Neural cell (in vitro differentiated cells): ENCODE data around the gene SNCAIP. TPM values are rescaled to one million over a fixed set of nuclear protein-coding genes. Genes with fewer than 3 reads are reported as not detected.

Source experiments
- H2AFZ ChIP-seq: fragments of 200-600, 300-800 bp; sonication (generic), shearing (Covaris generic); 2 replicates; pipeline ENCODE4 v1.6.0; 2014; ENCODE audit warnings: low read depth, mild to moderate bottlenecking, antibody characterized with exemption, low read length, moderate library complexity
- H3F3A ChIP-seq: fragments of 200-600 bp; shearing (Covaris generic); 2 replicates; pipeline ENCODE4 v1.6.1; 2016; ENCODE audit warnings: mild to moderate bottlenecking, moderate library complexity, mixed read lengths, antibody characterized with exemption, low read length; ENCODE audit not compliant: insufficient read depth, poor library complexity, severe bottlenecking
- H3K27ac ChIP-seq: fragments of 200-600, 300-800 bp; sonication (generic), shearing (Covaris generic); 2 replicates; pipeline ENCODE4 v1.5.1; 2014; ENCODE audit warnings: mild to moderate bottlenecking, low read length, moderate library complexity
- H3K27me3 ChIP-seq: fragments of 300-800, 200-600 bp; sonication (generic), shearing (Covaris generic); 2 replicates; pipeline ENCODE4 v1.6.0; 2014; ENCODE audit warnings: mild to moderate bottlenecking, low read depth, low read length, moderate library complexity; ENCODE audit not compliant: insufficient read depth
- H3K36me3 ChIP-seq: fragments of 300-800, 200-600 bp; sonication (generic), shearing (Covaris generic); 2 replicates; pipeline ENCODE4 v1.5.1; 2014; ENCODE audit warnings: mild to moderate bottlenecking, antibody characterized with exemption, low read length, moderate library complexity; ENCODE audit not compliant: insufficient read depth
- H3K4me2 ChIP-seq: fragments of 300-800, 200-600 bp; sonication (generic), shearing (Covaris generic); 2 replicates; pipeline ENCODE4 v1.6.0; 2014; ENCODE audit warnings: mild to moderate bottlenecking, low read length
- H3K4me3 ChIP-seq: fragments of 300-800, 200-600 bp; sonication (generic), shearing (Covaris generic); 2 replicates; pipeline ENCODE4 v1.5.1; 2014; ENCODE audit warnings: mild to moderate bottlenecking, low read length, moderate library complexity
- H3K79me2 ChIP-seq: fragments of 200-600 bp; shearing (Covaris generic); replicated peaks from 2 replicates; pipeline ENCODE4 v1.6.0; 2014; ENCODE audit warnings: mild to moderate bottlenecking, low read length, moderate library complexity; ENCODE audit not compliant: insufficient read depth
- H3K9ac ChIP-seq: fragments of 300-800, 200-600 bp; sonication (generic), shearing (Covaris generic); 2 replicates; pipeline ENCODE4 v1.6.1; 2016; ENCODE audit warnings: mild to moderate bottlenecking, low read length, mixed read lengths
- H3K9me2 ChIP-seq: fragments of 200-600 bp; shearing (Covaris generic); 2 replicates; pipeline ENCODE4 v1.6.1; 2016; ENCODE audit warnings: mild to moderate bottlenecking, low read length, mixed read lengths; ENCODE audit not compliant: insufficient read depth
- H3K9me3 ChIP-seq: fragments of 200-600, 300-800 bp; sonication (generic), shearing (Covaris generic); 2 replicates; pipeline ENCODE4 v1.6.1; 2016; ENCODE audit warnings: mild to moderate bottlenecking, mixed run types, low read length, moderate library complexity, mixed read lengths
- H4K20me1 ChIP-seq: fragments of 200-600 bp; shearing (Covaris generic); 2 replicates; pipeline ENCODE4 v1.6.1; 2016; ENCODE audit warnings: mild to moderate bottlenecking, mixed run types; ENCODE audit not compliant: insufficient read depth
- EP300 ChIP-seq: fragments of 450-650 bp; conservative IDR thresholded peaks from 2 replicates; pipeline ENCODE4 v1.6.1; 2014; ENCODE audit warnings: antibody characterized with exemption, mild to moderate bottlenecking, moderate library complexity; ENCODE audit not compliant: poor library complexity, severe bottlenecking
- EZH2 ChIP-seq: fragments of 200-600, 300-800 bp; shearing (Covaris generic), sonication (generic); IDR thresholded peaks from 2 replicates; pipeline ENCODE4 v1.6.1; 2014; ENCODE audit warnings: antibody characterized with exemption, low read length, borderline replicate concordance, mild to moderate bottlenecking; ENCODE audit not compliant: insufficient read depth, poor library complexity, severe bottlenecking
- MXI1 ChIP-seq: fragments of 450-650 bp; conservative IDR thresholded peaks from 2 replicates; pipeline ENCODE4 v1.6.1; 2014; ENCODE audit warnings: antibody characterized with exemption, mild to moderate bottlenecking; ENCODE audit not compliant: poor library complexity, severe bottlenecking
- POLR2AphosphoS5 ChIP-seq: IDR thresholded peaks from 2 replicates; pipeline ENCODE4 v1.6.1; 2012
- RAD21 ChIP-seq: fragments of 450-650 bp; conservative IDR thresholded peaks from 2 replicates; pipeline ENCODE4 v1.6.1; 2014; ENCODE audit warnings: antibody characterized with exemption, mild to moderate bottlenecking, moderate library complexity
- SMC3 ChIP-seq: fragments of 450-650 bp; conservative IDR thresholded peaks from 2 replicates; pipeline ENCODE4 v1.6.1; 2014; ENCODE audit warnings: antibody characterized with exemption, mild to moderate bottlenecking, moderate library complexity; ENCODE audit not compliant: poor library complexity
- TAF1 ChIP-seq: IDR thresholded peaks from 2 replicates; pipeline ENCODE4 v1.6.1; 2012; ENCODE audit warnings: low read depth
- polyA plus RNA-seq: library from polyadenylated mRNA; depleted of rRNA; stranded (reverse); fragments of >200 nt; gene quantifications from 2 replicates; pipeline ENCODE4 v1.2.3, GENCODE V29; 2014
- TF ChIP-seq, protein P1 (sequence below): IDR thresholded peaks from 2 replicates; pipeline ENCODE4 v1.6.1; 2012; ENCODE audit warnings: borderline replicate concordance
- TF ChIP-seq, protein P2 (sequence below): fragments of 450-650 bp; IDR thresholded peaks from 2 replicates; pipeline ENCODE4 v1.5.1; 2014; ENCODE audit warnings: antibody characterized with exemption, mild to moderate bottlenecking, moderate library complexity; ENCODE audit not compliant: poor library complexity, severe bottlenecking

The SNCAIP gene
- polyA plus RNA-seq, 1 donor from 2014 or later = 25.6 TPM

DNA sequence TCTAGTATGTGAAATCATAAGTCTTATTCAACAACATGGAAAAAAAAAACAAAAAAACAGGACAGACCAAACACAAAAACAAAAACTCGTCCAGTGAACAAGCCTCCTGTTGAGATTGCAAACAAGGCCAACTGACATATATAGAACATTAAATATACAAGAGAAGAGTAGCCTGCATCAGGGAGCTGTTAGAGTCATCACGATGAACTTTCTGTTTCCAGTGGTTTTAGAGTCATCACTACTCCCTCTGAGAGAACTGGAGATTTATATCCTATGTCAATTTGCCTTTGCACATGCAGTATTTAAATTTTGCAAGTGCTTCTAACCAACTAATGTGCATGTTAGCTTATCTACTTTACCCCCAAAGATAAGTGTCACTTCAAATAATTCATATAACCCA is 9.9 kb downstream of the SNCAIP start:
- no peak for TF ChIP-seq POLR2AphosphoS5
- no peak overlapping the region for H3K4me3 ChIP-seq
- no peak overlapping the region for H3K9ac ChIP-seq
- H3K27ac ChIP-seq = no peak overlapping the region
- no peaks in the 10 kb centered on the region for H3K27me3 ChIP-seq
- peaks cover under 1% of the 10 kb centered on the region for H3K79me2 ChIP-seq
- no peaks in the 10 kb centered on the region for H3F3A ChIP-seq
- H3K9me3 ChIP-seq = no peaks in the 10 kb centered on the region
- H2AFZ ChIP-seq = no peak overlapping the region
- peaks cover 5% of the 10 kb centered on the region for H3K36me3 ChIP-seq
- no peaks in the 10 kb centered on the region for H3K9me2 ChIP-seq
- no peaks in the 10 kb centered on the region for H4K20me1 ChIP-seq
- H3K4me2 ChIP-seq = no peak overlapping the region

DNA sequence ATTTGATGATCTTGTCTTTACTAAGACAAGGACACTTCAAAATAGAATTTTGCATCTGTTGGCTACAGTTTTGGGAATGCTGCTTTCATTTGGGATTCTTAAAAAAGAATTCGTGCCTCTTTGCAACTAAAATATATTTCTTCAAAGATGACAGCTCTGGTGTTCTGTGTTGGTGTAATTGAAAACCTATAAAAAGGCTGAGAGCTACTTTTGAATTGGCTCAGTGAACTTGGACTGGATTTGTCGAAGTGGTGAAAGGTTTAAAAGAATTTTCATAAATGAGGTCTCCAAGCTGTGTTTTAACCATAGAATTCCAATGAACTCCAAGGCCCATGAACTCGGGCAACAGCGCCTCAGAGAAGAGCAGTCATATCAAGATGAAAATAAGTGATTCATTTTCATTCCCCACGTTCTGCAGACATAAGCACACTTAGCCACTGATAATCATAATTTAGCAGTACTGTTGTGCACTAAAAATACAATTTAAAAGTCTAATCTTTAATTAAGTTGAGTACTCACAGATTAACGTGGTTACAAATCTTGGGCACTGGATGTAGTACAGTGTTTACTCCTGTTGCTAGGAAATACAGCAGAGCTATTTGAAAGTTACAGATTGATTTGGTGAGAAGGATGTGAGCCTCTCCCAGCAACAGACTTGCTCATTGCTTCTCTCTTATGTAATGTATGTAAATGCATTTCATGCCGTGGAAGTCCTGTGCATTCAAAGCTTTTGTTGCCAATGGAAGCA is 10.9 kb downstream of the SNCAIP start:
- H3K4me2 ChIP-seq = no peak overlapping the region
- H3K4me3 ChIP-seq = no peak overlapping the region
- no peak overlapping the region for H2AFZ ChIP-seq

More for the DNA sequence above, 10.9 kb downstream of the SNCAIP start:
- Histone ChIP-seq H3K9me3 (no peaks in the 10 kb centered on the region), H3K9me2 (no peaks in the 10 kb centered on the region), H3K36me3 (peaks cover 5% of the 10 kb centered on the region), H3K27me3 (no peaks in the 10 kb centered on the region), H3K27ac (no peak overlapping the region), H3K9ac (no peak overlapping the region), H4K20me1 (no peaks in the 10 kb centered on the region), H3K79me2 (no peaks in the 10 kb centered on the region), H3F3A (no peaks in the 10 kb centered on the region)
- no peak for TF ChIP-seq TAF1
- no peak for TF ChIP-seq EP300
- TF ChIP-seq POLR2AphosphoS5 = no peak
- no peak for TF ChIP-seq EZH2
- TF ChIP-seq MXI1 = no peak
- TF ChIP-seq, protein P1, sequence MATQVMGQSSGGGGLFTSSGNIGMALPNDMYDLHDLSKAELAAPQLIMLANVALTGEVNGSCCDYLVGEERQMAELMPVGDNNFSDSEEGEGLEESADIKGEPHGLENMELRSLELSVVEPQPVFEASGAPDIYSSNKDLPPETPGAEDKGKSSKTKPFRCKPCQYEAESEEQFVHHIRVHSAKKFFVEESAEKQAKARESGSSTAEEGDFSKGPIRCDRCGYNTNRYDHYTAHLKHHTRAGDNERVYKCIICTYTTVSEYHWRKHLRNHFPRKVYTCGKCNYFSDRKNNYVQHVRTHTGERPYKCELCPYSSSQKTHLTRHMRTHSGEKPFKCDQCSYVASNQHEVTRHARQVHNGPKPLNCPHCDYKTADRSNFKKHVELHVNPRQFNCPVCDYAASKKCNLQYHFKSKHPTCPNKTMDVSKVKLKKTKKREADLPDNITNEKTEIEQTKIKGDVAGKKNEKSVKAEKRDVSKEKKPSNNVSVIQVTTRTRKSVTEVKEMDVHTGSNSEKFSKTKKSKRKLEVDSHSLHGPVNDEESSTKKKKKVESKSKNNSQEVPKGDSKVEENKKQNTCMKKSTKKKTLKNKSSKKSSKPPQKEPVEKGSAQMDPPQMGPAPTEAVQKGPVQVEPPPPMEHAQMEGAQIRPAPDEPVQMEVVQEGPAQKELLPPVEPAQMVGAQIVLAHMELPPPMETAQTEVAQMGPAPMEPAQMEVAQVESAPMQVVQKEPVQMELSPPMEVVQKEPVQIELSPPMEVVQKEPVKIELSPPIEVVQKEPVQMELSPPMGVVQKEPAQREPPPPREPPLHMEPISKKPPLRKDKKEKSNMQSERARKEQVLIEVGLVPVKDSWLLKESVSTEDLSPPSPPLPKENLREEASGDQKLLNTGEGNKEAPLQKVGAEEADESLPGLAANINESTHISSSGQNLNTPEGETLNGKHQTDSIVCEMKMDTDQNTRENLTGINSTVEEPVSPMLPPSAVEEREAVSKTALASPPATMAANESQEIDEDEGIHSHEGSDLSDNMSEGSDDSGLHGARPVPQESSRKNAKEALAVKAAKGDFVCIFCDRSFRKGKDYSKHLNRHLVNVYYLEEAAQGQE = no peak
- TF ChIP-seq SMC3 = no peak
- no peak for TF ChIP-seq RAD21
- TF ChIP-seq, protein P2, sequence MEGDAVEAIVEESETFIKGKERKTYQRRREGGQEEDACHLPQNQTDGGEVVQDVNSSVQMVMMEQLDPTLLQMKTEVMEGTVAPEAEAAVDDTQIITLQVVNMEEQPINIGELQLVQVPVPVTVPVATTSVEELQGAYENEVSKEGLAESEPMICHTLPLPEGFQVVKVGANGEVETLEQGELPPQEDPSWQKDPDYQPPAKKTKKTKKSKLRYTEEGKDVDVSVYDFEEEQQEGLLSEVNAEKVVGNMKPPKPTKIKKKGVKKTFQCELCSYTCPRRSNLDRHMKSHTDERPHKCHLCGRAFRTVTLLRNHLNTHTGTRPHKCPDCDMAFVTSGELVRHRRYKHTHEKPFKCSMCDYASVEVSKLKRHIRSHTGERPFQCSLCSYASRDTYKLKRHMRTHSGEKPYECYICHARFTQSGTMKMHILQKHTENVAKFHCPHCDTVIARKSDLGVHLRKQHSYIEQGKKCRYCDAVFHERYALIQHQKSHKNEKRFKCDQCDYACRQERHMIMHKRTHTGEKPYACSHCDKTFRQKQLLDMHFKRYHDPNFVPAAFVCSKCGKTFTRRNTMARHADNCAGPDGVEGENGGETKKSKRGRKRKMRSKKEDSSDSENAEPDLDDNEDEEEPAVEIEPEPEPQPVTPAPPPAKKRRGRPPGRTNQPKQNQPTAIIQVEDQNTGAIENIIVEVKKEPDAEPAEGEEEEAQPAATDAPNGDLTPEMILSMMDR = no peak
